Panc1 (cell line): ENCODE measurements around the gene GNAI2.

Experiments
- POLR2AphosphoS5 ChIP-seq: IDR thresholded peaks from 2 replicates; pipeline ENCODE4 v1.6.1; 2012; ENCODE audit warnings: mild to moderate bottlenecking, low read depth, low read length, moderate library complexity
- TF ChIP-seq, protein P1 (sequence below): fragments of 450-650 bp; IDR thresholded peaks from 2 replicates; pipeline ENCODE4 v1.5.1; 2017; ENCODE audit warnings: mild to moderate bottlenecking

DNA sequence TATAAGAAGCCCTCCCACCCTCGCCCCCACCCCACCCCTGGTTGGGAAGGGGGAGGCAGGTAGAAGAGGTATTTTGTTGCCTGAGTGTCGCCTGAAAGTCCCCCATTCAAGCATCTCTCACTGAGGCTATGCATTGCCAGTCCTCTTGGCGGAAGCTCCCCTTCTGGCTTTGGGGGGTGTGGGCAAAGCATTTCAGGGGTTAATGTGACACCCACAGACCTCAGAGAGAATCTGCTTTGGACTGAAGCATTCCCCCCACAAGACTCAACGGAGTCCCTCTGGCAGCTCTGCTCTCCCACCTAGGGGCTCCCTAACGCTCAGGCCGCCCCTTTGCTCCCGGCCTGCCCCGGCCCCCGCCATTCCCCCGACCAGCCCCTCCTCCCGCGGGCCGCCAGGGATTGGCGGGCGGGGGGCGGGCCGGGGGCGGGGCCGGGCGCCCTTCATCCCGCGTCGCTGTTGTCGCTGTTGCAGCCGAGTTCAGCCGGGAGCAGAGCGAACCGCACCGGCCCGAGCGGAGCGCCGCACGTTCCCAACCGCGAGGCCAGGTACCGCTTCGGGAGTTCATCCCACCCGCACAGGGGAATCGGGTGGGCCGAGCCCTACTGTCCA, 31.1 kb upstream of the GNAI2 start, which contains the start of gene SLC38A3:
- TF ChIP-seq, protein P1, sequence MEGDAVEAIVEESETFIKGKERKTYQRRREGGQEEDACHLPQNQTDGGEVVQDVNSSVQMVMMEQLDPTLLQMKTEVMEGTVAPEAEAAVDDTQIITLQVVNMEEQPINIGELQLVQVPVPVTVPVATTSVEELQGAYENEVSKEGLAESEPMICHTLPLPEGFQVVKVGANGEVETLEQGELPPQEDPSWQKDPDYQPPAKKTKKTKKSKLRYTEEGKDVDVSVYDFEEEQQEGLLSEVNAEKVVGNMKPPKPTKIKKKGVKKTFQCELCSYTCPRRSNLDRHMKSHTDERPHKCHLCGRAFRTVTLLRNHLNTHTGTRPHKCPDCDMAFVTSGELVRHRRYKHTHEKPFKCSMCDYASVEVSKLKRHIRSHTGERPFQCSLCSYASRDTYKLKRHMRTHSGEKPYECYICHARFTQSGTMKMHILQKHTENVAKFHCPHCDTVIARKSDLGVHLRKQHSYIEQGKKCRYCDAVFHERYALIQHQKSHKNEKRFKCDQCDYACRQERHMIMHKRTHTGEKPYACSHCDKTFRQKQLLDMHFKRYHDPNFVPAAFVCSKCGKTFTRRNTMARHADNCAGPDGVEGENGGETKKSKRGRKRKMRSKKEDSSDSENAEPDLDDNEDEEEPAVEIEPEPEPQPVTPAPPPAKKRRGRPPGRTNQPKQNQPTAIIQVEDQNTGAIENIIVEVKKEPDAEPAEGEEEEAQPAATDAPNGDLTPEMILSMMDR: no peak
- TF ChIP-seq POLR2AphosphoS5: no peak
